HepG2 (cell line): Measurements from ENCODE around the gene ATP9A. TPM values are rescaled to one million over a fixed set of nuclear protein-coding genes. Genes with fewer than 3 reads are reported as not detected.

Source experiments
- DNMT1 ChIP-seq: sonication (generic); formaldehyde crosslinking; IDR thresholded peaks from 2 replicates; pipeline ENCODE4 v1.5.1; 2020; ENCODE audit warnings: mild to moderate bottlenecking, missing genetic modification reagents
- SKIL ChIP-seq: sonication (generic); formaldehyde crosslinking; IDR thresholded peaks from 2 replicates; pipeline ENCODE4 v1.8.0; 2022; ENCODE audit warnings: missing genetic modification reagents, mild to moderate bottlenecking, moderate library complexity, borderline replicate concordance
- TRIM22 ChIP-seq: fragments of 450-650 bp; IDR thresholded peaks from 2 replicates; pipeline ENCODE4 v1.6.1; 2017
- ZNF318 ChIP-seq: sonication (generic); formaldehyde crosslinking; IDR thresholded peaks from 2 replicates; pipeline ENCODE4 v1.4.0; 2020; ENCODE audit warnings: mild to moderate bottlenecking, missing genetic modification reagents
- ZNF354B ChIP-seq: sonication (generic); formaldehyde crosslinking; IDR thresholded peaks from 2 replicates; pipeline ENCODE4 v1.8.0; 2022; ENCODE audit warnings: mild to moderate bottlenecking, missing genetic modification reagents
- ZNF512B ChIP-seq: sonication (generic); formaldehyde crosslinking; IDR thresholded peaks from 2 replicates; pipeline ENCODE4 v1.5.1; 2020; ENCODE audit warnings: missing genetic modification reagents, mild to moderate bottlenecking, borderline replicate concordance
- ZNF609 ChIP-seq: sonication (generic); formaldehyde crosslinking; IDR thresholded peaks from 2 replicates; pipeline ENCODE4 v1.4.0; 2020; ENCODE audit warnings: mild to moderate bottlenecking, missing genetic modification reagents, borderline replicate concordance
- ZNF615 ChIP-seq: sonication (generic); formaldehyde crosslinking; IDR thresholded peaks from 2 replicates; pipeline ENCODE4 v1.5.0; 2020; ENCODE audit warnings: mild to moderate bottlenecking, missing genetic modification reagents, borderline replicate concordance
- polyA plus RNA-seq, 8 experiments: library from polyadenylated mRNA; depleted of rRNA in 3 of 8; stranded (reverse) in 7 of 8; unstranded in 1 of 8; fragments of >200 nt; fragmentation: Illumina TruSeq in 4 of 8; extraction: Trizol in 4 of 8; gene quantifications; 2 replicates each; pipeline versions ENCODE4 v1.2.1 to v1.2.3, GENCODE V29; 2011 to 2016; ENCODE audit warnings: low read depth in 4 of 8, missing spikeins in 1 of 8, mixed read lengths in 1 of 8; ENCODE audit not compliant: insufficient read depth in 1 of 8
- total RNA-seq, 5 experiments: library from RNA; depleted of rRNA; stranded (reverse); fragments of >200 nt; fragmentation: Illumina TruSeq; extraction: Trizol; gene quantifications; 2 replicates each; pipeline ENCODE4 v1.2.3, GENCODE V29; 2016; ENCODE audit warnings: low read depth in 1 of 5

Gene ATP9A
- total and polyA plus RNA-seq, 2 of the 13 experiments (the other 11 are each of a cell fraction or from before 2014, with no cell fraction given), result 11.8 to 18.5 TPM

- TF ChIP-seq ZNF512B (CRISPR knock-in tag) (no peak), DNMT1 (CRISPR knock-in tag) (no peak), ZNF615 (no peak), TRIM22 (no peak), SKIL (CRISPR knock-in tag) (no peak; the same call in 1 of the 2 replicates), ZNF354B (CRISPR knock-in tag) (no peak), ZNF318 (CRISPR knock-in tag) (no peak), ZNF609 (CRISPR knock-in tag) (peak; percentile 69)
Observed at GRCh38 chr20:51758978-51759544, 9.1 kb downstream of the ATP9A start (continued).
